ENCODE measurements around the gene SMG7.

SMG7 gene

GRCh38 chr1:183515002-183515689, 42.8 kb downstream of the SMG7 start:
- no peaks in the 10 kb centered on the region for H3K27me3 ChIP-seq (ENCODE audit: insufficient read depth, low read length)
- no peak overlapping the region for H3K9ac ChIP-seq (ENCODE audit: low read length)
- no peak overlapping the region for H3K27ac ChIP-seq (ENCODE audit: low read depth, low read length, poor library complexity, severe bottlenecking)
- H3K79me2 ChIP-seq (ENCODE audit: insufficient read depth, low read length) = 0 out of 2 replicates have a peak, but pooled peaks cover 12% of the 10 kb centered on the region
- H3K4me3 ChIP-seq (ENCODE audit: low read depth, low read length, poor library complexity, severe bottlenecking) = no peak overlapping the region
- peaks cover 35% of the 10 kb centered on the region for H3K36me3 ChIP-seq (ENCODE audit: insufficient read depth, low read length)
- H4K20me1 ChIP-seq (ENCODE audit: insufficient read depth, low read length) = no peaks in the 10 kb centered on the region; the same call in 1 of the 2 replicates
- H3K9me2 ChIP-seq (ENCODE audit: low read depth, low read length) = no peaks in the 10 kb centered on the region
- no peak for TF ChIP-seq CTCF (IDR thresholded peaks at IDR 0.05; ENCODE audit: low read length)
- TF ChIP-seq EZH2 (IDR thresholded peaks at IDR 0.05; ENCODE audit: borderline replicate concordance, low read length) = no peak
- no peak overlapping the region for H3K4me2 ChIP-seq (ENCODE audit: low read length)
- no peaks in the 10 kb centered on the region for H3K4me1 ChIP-seq (ENCODE audit: insufficient read depth, low read length, severe bottlenecking)
- H3F3A ChIP-seq (ENCODE audit: insufficient read depth, low read length) = no peaks in the 10 kb centered on the region
- H3K9me3 ChIP-seq (ENCODE audit: low read length) = no peaks in the 10 kb centered on the region
- no peak overlapping the region for H2AFZ ChIP-seq (ENCODE audit: low read length)

- no peaks in the 10 kb centered on the region for H3K9me3 ChIP-seq (ENCODE audit: low read length)
- TF ChIP-seq CTCF (IDR thresholded peaks at IDR 0.05; ENCODE audit: low read length) (no peak), EZH2 (IDR thresholded peaks at IDR 0.05; ENCODE audit: borderline replicate concordance, low read length) (no peak)
- no peaks in the 10 kb centered on the region; the same call in 1 of the 2 replicates for H4K20me1 ChIP-seq (ENCODE audit: insufficient read depth, low read length)
- 0 out of 2 replicates have a peak, but pooled peaks cover 8% of the 10 kb centered on the region for H3K79me2 ChIP-seq (ENCODE audit: insufficient read depth, low read length)
- no peaks in the 10 kb centered on the region for H3K4me1 ChIP-seq (ENCODE audit: insufficient read depth, low read length, severe bottlenecking)
- no peak overlapping the region for H3K27ac ChIP-seq (ENCODE audit: low read depth, low read length, poor library complexity, severe bottlenecking)
- no peak overlapping the region for H3K4me2 ChIP-seq (ENCODE audit: low read length)
- no peak overlapping the region for H3K9ac ChIP-seq (ENCODE audit: low read length)
- no peaks in the 10 kb centered on the region for H3K9me2 ChIP-seq (ENCODE audit: low read depth, low read length)
- H3K27me3 ChIP-seq (ENCODE audit: insufficient read depth, low read length) = no peaks in the 10 kb centered on the region
- no peak overlapping the region for H2AFZ ChIP-seq (ENCODE audit: low read length)
- H3F3A ChIP-seq (ENCODE audit: insufficient read depth, low read length) = no peaks in the 10 kb centered on the region
- H3K4me3 ChIP-seq (ENCODE audit: low read depth, low read length, poor library complexity, severe bottlenecking) = no peak overlapping the region
- H3K36me3 ChIP-seq (ENCODE audit: insufficient read depth, low read length) = peaks cover 46% of the 10 kb centered on the region
Observed at GRCh38 chr1:183516725-183517124, 44.4 kb downstream of the SMG7 start.

- H3K4me2 ChIP-seq (ENCODE audit: low read length) = no peak overlapping the region
- no peaks in the 10 kb centered on the region for H3K4me1 ChIP-seq (ENCODE audit: insufficient read depth, low read length, severe bottlenecking)
- H2AFZ ChIP-seq (ENCODE audit: low read length) = no peak overlapping the region
- no peaks in the 10 kb centered on the region; the same call in 1 of the 2 replicates for H4K20me1 ChIP-seq (ENCODE audit: insufficient read depth, low read length)
- TF ChIP-seq EZH2 (IDR thresholded peaks at IDR 0.05; ENCODE audit: borderline replicate concordance, low read length) (no peak), CTCF (IDR thresholded peaks at IDR 0.05; ENCODE audit: low read length) (no peak)
- H3K4me3 ChIP-seq (ENCODE audit: low read depth, low read length, poor library complexity, severe bottlenecking) = no peak overlapping the region
- no peaks in the 10 kb centered on the region for H3K9me3 ChIP-seq (ENCODE audit: low read length)
- no peaks in the 10 kb centered on the region for H3K27me3 ChIP-seq (ENCODE audit: insufficient read depth, low read length)
- no peaks in the 10 kb centered on the region for H3K9me2 ChIP-seq (ENCODE audit: low read depth, low read length)
- peaks cover 53% of the 10 kb centered on the region for H3K36me3 ChIP-seq (ENCODE audit: insufficient read depth, low read length)
- no peaks in the 10 kb centered on the region for H3F3A ChIP-seq (ENCODE audit: insufficient read depth, low read length)
- H3K9ac ChIP-seq (ENCODE audit: low read length) = no peak overlapping the region
- H3K79me2 ChIP-seq (ENCODE audit: insufficient read depth, low read length) = 0 out of 2 replicates have a peak, but pooled peaks cover 2% of the 10 kb centered on the region
- no peak overlapping the region for H3K27ac ChIP-seq (ENCODE audit: low read depth, low read length, poor library complexity, severe bottlenecking)
Observed at GRCh38 chr1:183517401-183517800, 45.1 kb downstream of the SMG7 start.
